Measurements from ENCODE around the gene TTC4. TPM values are rescaled to one million over a fixed set of nuclear protein-coding genes. Genes with fewer than 3 reads are reported as not detected.

The TTC4 gene
- total and polyA plus RNA-seq, 9 donors, result 23.4 to 30.8 (median 25.3) TPM

DNA sequence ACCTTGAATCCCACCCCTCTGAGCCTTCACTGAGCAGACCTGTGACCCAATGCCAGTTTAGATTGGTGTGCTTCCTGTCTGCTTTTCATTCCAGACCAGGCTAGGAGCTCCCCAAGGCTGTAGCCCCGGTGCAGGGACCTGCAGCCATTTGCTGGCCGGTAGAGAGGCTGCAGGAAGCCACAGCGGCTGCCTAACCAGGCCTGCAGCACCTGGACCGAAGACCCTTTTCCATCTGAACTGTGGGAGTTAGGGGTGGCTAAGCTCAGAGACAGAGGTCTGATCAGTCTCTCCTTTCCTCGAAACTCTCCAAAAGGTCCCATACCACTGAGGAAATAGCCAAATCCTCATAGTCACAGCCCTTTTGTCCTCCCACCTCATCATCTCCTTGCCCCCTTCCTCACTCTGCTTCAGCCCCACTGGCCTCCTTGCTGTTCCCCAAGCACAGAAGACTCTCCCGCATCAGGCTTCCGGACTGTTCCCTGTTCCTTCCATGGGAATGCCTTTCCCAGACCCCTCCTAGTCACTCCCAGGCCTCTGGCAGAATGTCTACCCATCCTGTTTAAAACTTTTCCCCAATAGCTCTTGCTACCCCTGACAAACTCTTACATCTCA, 674 bp upstream of the TTC4 start:
- peaks cover 2% of the 10 kb centered on the region for H3K27me3 ChIP-seq (ENCODE audit: control insufficient read depth, insufficient read depth, low read length)
- peaks cover 14% of the 10 kb centered on the region for H3K36me3 ChIP-seq (ENCODE audit: control insufficient read depth, insufficient read depth, low read length)
- H3K9me3 ChIP-seq (replicated peaks; ENCODE audit: control insufficient read depth, low read depth, low read length), result no peaks in the 10 kb centered on the region
- H3K4me3 ChIP-seq (ENCODE audit: low read length), result peak overlapping the region; percentile 48
- DNase-seq, result no peak
- H3K27ac ChIP-seq (ENCODE audit: low read length), result peak overlapping the region; percentile 15
- H3K4me1 ChIP-seq (ENCODE audit: control insufficient read depth, insufficient read depth, low read length), result peaks cover 8% of the 10 kb centered on the region
- WGBS (ENCODE audit: insufficient coverage), result 78% methylated on average over 7 of the region's 7 CpGs

DNA sequence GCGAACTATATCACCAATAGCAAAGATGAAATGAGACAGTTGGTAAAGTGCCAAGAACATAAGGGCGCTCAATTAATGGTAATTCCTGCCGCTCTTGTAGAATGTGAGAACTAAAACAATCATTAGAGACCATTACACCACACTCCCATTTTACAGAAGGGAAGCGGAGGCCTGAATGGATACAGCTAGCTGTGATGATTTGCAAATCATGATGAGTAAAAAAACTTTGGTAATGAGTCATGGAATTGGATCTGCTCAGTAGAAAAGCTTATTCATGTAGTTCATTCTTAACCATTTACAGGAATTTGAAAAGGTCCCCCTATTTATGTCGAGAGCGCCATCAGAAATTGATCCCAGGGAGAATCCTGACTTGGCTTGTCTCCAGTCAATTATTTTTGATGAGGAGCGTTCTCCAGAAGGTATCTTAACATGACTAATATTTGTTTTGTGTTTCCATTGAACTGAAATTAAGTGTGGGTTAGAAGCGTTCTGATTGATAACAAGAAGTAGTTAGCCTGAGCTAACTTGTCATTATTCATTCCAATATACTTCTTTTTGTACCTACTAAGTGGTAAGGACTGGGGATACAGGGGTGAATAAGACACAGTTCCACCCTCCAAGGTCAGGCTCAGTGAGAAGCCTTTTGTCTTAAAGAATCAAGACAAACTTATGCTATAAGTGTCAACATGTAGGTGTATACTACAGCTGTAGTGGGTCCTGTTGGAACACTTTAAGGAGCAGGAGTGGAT, 812 bp downstream of the TTC4 start:
- 67% methylated on average over 1 of the region's 8 CpGs for WGBS (ENCODE audit: insufficient coverage)
- peaks cover 8% of the 10 kb centered on the region for H3K4me1 ChIP-seq (ENCODE audit: control insufficient read depth, insufficient read depth, low read length)
- DNase-seq, result no peak
- H3K27ac ChIP-seq (ENCODE audit: low read length), result peak overlapping the region; percentile 67
- H3K36me3 ChIP-seq (ENCODE audit: control insufficient read depth, insufficient read depth, low read length), result peaks cover 14% of the 10 kb centered on the region
- peaks cover 1% of the 10 kb centered on the region for H3K27me3 ChIP-seq (ENCODE audit: control insufficient read depth, insufficient read depth, low read length)
- H3K9me3 ChIP-seq (replicated peaks; ENCODE audit: control insufficient read depth, low read depth, low read length), result no peaks in the 10 kb centered on the region
- H3K4me3 ChIP-seq (ENCODE audit: low read length), result peak overlapping the region; percentile 48

GRCh38 chr1:54721719-54722118, 6.1 kb downstream of the TTC4 start:
- H3K27me3 ChIP-seq (ENCODE audit: control insufficient read depth, insufficient read depth, low read length), result no peaks in the 10 kb centered on the region
- H3K4me1 ChIP-seq (ENCODE audit: control insufficient read depth, insufficient read depth, low read length), result peaks cover under 1% of the 10 kb centered on the region
- DNase-seq, result no peak
- no peak overlapping the region for H3K4me3 ChIP-seq (ENCODE audit: low read length)
- H3K27ac ChIP-seq (ENCODE audit: low read length), result no peak overlapping the region
- H3K36me3 ChIP-seq (ENCODE audit: control insufficient read depth, insufficient read depth, low read length), result peaks cover 49% of the 10 kb centered on the region
- peaks cover 15% of the 10 kb centered on the region for H3K9me3 ChIP-seq (replicated peaks; ENCODE audit: control insufficient read depth, low read depth, low read length)

DNA sequence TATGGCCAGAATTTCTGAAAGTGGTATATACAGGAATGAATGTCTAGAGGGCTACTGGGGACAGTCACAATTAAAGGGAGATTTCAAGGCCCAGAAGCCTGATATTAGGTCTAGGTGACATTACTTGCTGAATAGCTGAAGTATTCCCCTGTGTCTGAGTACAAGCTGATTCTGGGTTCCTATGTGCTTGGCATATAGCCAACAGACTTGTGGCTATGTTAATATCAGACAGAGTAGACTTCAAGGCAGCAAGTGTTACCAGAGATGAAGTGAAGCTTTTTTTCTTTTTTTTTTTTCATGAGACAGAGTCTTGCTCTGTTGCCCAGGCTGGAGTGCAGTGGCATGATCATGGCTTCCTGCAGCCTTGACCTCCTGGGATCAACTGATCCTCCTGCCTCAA, 8.3 kb downstream of the TTC4 start:
- DNase-seq, result no peak
- Histone ChIP-seq H3K27ac (ENCODE audit: low read length) (no peak overlapping the region), H3K36me3 (ENCODE audit: control insufficient read depth, insufficient read depth, low read length) (peaks cover 52% of the 10 kb centered on the region), H3K4me3 (ENCODE audit: low read length) (no peak overlapping the region), H3K27me3 (ENCODE audit: control insufficient read depth, insufficient read depth, low read length) (no peaks in the 10 kb centered on the region), H3K4me1 (ENCODE audit: control insufficient read depth, insufficient read depth, low read length) (no peaks in the 10 kb centered on the region), H3K9me3 (replicated peaks; ENCODE audit: control insufficient read depth, low read depth, low read length) (peaks cover 15% of the 10 kb centered on the region)

DNA sequence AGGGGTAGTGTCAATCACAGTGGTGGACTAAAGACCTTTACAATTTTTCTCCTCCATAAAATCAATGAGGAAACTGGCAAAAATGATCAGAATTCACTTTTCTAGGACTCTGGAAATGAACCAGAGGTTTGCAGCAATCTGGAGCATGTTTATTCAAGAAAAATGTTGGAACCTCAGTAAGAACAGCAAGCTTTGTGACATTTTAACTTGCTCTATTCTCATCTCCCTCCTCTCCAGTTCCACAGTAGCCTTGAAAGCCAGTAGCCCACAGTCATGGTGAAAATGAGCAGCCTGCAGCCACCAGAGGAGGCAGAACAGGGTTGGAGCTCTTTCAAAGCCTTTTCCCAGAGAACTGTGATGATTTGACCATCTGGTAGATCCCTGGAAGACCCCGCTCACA, 9.1 kb downstream of the TTC4 start:
- Histone ChIP-seq H3K36me3 (ENCODE audit: control insufficient read depth, insufficient read depth, low read length) (peaks cover 54% of the 10 kb centered on the region), H3K4me3 (ENCODE audit: low read length) (no peak overlapping the region), H3K9me3 (replicated peaks; ENCODE audit: control insufficient read depth, low read depth, low read length) (peaks cover 15% of the 10 kb centered on the region), H3K27me3 (ENCODE audit: control insufficient read depth, insufficient read depth, low read length) (no peaks in the 10 kb centered on the region), H3K4me1 (ENCODE audit: control insufficient read depth, insufficient read depth, low read length) (no peaks in the 10 kb centered on the region), H3K27ac (ENCODE audit: low read length) (no peak overlapping the region)
- WGBS (ENCODE audit: insufficient coverage), result no CpG with 5 or more reads among the region's 1 CpG
- no peak for DNase-seq

DNA sequence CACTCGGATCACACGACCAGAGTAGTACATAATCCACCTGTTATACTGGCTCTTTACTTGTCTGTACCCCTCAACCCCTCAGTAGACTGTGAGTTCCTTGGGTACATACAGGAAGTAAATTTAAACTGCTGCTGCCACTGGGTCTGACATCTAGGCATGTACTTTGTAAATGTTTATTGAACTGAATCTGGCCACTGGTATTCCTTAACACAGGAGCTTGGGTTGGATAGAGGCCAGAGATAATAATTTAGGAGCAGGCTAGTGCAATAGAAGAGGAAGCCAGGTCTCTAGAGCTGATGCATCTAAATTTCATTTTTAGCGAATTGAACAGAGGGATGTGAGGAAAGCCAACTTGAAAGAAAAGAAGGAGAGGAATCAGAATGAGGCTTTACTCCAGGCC, 12.4 kb downstream of the TTC4 start:
- no peak for DNase-seq
- Histone ChIP-seq H3K4me3 (ENCODE audit: low read length) (no peak overlapping the region), H3K4me1 (ENCODE audit: control insufficient read depth, insufficient read depth, low read length) (no peaks in the 10 kb centered on the region), H3K36me3 (ENCODE audit: control insufficient read depth, insufficient read depth, low read length) (peaks cover 63% of the 10 kb centered on the region), H3K27ac (ENCODE audit: low read length) (no peak overlapping the region), H3K27me3 (ENCODE audit: control insufficient read depth, insufficient read depth, low read length) (no peaks in the 10 kb centered on the region), H3K9me3 (replicated peaks; ENCODE audit: control insufficient read depth, low read depth, low read length) (peaks cover 15% of the 10 kb centered on the region)
- 89% methylated on average over 1 of the region's 3 CpGs for WGBS (ENCODE audit: insufficient coverage)

DNA sequence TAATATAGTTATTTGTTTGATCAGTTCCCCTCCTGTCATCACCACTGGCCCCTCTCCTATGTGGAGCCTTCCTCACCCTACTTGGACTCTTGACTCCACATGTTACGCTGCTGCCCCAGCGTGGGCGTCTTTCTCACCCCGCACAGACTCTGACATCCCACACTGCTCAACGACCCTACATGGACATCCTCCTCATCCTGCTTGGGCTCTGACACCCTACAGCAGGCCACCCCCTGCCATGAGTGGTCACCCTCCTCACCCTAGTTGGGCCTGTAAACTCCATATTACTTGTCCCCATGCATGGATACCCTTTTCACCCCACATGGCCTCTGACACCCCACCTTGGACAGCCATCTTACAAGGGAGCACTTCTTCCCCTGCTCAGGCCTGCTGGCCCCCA, 21.0 kb downstream of the TTC4 start:
- Histone ChIP-seq H3K36me3 (ENCODE audit: control insufficient read depth, insufficient read depth, low read length) (peaks cover 70% of the 10 kb centered on the region), H3K27me3 (ENCODE audit: control insufficient read depth, insufficient read depth, low read length) (no peaks in the 10 kb centered on the region), H3K9me3 (replicated peaks; ENCODE audit: control insufficient read depth, low read depth, low read length) (no peaks in the 10 kb centered on the region), H3K4me3 (ENCODE audit: low read length) (no peak overlapping the region), H3K4me1 (ENCODE audit: control insufficient read depth, insufficient read depth, low read length) (no peaks in the 10 kb centered on the region), H3K27ac (ENCODE audit: low read length) (no peak overlapping the region)
- 97% methylated on average over 5 of the region's 5 CpGs for WGBS (ENCODE audit: insufficient coverage)
- no peak for DNase-seq

- no peaks in the 10 kb centered on the region for H3K9me3 ChIP-seq (replicated peaks; ENCODE audit: control insufficient read depth, low read depth, low read length)
- WGBS (ENCODE audit: insufficient coverage), result 100% methylated on average over 2 of the region's 6 CpGs
- no peak overlapping the region for H3K4me3 ChIP-seq (ENCODE audit: low read length)
- no peak for DNase-seq
- peaks cover 4% of the 10 kb centered on the region for H3K4me1 ChIP-seq (ENCODE audit: control insufficient read depth, insufficient read depth, low read length)
- H3K27ac ChIP-seq (ENCODE audit: low read length), result no peak overlapping the region
- no peaks in the 10 kb centered on the region for H3K27me3 ChIP-seq (ENCODE audit: control insufficient read depth, insufficient read depth, low read length)
- H3K36me3 ChIP-seq (ENCODE audit: control insufficient read depth, insufficient read depth, low read length), result peaks cover 73% of the 10 kb centered on the region
Observed at GRCh38 chr1:54738244-54738643, 22.6 kb downstream of the TTC4 start.

DNA sequence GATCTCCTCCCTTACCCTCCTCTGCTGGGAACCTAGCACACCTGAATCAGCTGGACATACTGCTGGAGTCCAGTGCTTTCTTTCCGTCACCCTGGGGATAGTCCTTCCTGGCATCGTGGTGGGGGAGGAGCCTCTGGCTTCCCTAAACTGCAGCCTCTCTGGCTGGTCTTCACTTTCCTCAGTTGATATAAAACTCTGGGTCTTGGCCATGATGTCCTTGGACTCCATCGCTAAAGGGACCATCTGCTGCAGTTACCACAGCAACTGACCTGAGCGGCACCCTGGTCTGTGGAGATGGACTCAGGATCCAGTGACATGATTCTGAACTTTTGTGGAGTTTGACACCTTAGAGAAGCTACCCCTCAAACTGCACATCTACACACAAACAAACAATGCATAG, 25.9 kb downstream of the TTC4 start:
- WGBS (ENCODE audit: insufficient coverage), result 93% methylated on average over 3 of the region's 4 CpGs
- Histone ChIP-seq H3K4me3 (ENCODE audit: low read length) (no peak overlapping the region), H3K27ac (ENCODE audit: low read length) (no peak overlapping the region), H3K27me3 (ENCODE audit: control insufficient read depth, insufficient read depth, low read length) (no peaks in the 10 kb centered on the region), H3K4me1 (ENCODE audit: control insufficient read depth, insufficient read depth, low read length) (peaks cover 4% of the 10 kb centered on the region), H3K36me3 (ENCODE audit: control insufficient read depth, insufficient read depth, low read length) (peaks cover 68% of the 10 kb centered on the region), H3K9me3 (replicated peaks; ENCODE audit: control insufficient read depth, low read depth, low read length) (no peaks in the 10 kb centered on the region)
- no peak for DNase-seq

- Histone ChIP-seq H3K4me1 (ENCODE audit: control insufficient read depth, insufficient read depth, low read length) (peaks cover 4% of the 10 kb centered on the region), H3K36me3 (ENCODE audit: control insufficient read depth, insufficient read depth, low read length) (peaks cover 61% of the 10 kb centered on the region), H3K27ac (ENCODE audit: low read length) (no peak overlapping the region), H3K4me3 (ENCODE audit: low read length) (no peak overlapping the region), H3K27me3 (ENCODE audit: control insufficient read depth, insufficient read depth, low read length) (no peaks in the 10 kb centered on the region), H3K9me3 (replicated peaks; ENCODE audit: control insufficient read depth, low read depth, low read length) (no peaks in the 10 kb centered on the region)
- peak; percentile 49 for DNase-seq
- WGBS (ENCODE audit: insufficient coverage), result 34% methylated on average over 3 of the region's 4 CpGs
Observed at GRCh38 chr1:54742282-54742681, 26.6 kb downstream of the TTC4 start.
